Inferior parietal cortex (tissue), 1 donor: ENCODE measurements around the gene HS6ST2.

Source experiments
- DNase-seq: peaks from one replicate; pipeline ENCODE4 v3.0.0-alpha.2; 2016; ENCODE audit errors: extremely low spot score

The HS6ST2 gene

GRCh38 chrX:132615391-132616131, 342.9 kb downstream of the HS6ST2 start:
- DNase-seq = peak; percentile 8

- no peak for DNase-seq
These were observed 344.1 kb downstream of the HS6ST2 start for GRCh38 chrX:132614297-132614696.

GRCh38 chrX:132613801-132614200, 344.6 kb downstream of the HS6ST2 start:
- DNase-seq = no peak

- peak; percentile 16 for DNase-seq
These were observed 345.4 kb downstream of the HS6ST2 start for GRCh38 chrX:132612821-132613564.

GRCh38 chrX:132610536-132610935, 347.9 kb downstream of the HS6ST2 start:
- no peak for DNase-seq

- DNase-seq = no peak
These were observed 349.0 kb downstream of the HS6ST2 start for GRCh38 chrX:132609362-132609848.

GRCh38 chrX:132603700-132604286, 354.6 kb downstream of the HS6ST2 start:
- no peak for DNase-seq

- DNase-seq = no peak
These were observed 355.7 kb downstream of the HS6ST2 start for GRCh38 chrX:132602701-132603100.

- DNase-seq = no peak
These were observed 363.4 kb downstream of the HS6ST2 start for GRCh38 chrX:132594999-132595398.

- no peak for DNase-seq
These were observed 364.3 kb downstream of the HS6ST2 start for GRCh38 chrX:132594129-132594528.

- peak; percentile 6 for DNase-seq
These were observed 365.5 kb downstream of the HS6ST2 start for GRCh38 chrX:132592880-132593279.

GRCh38 chrX:132591719-132592275, 366.6 kb downstream of the HS6ST2 start:
- no peak for DNase-seq

- DNase-seq = no peak
These were observed 367.9 kb downstream of the HS6ST2 start for GRCh38 chrX:132590350-132591026.

- DNase-seq = no peak
These were observed 373.5 kb downstream of the HS6ST2 start for GRCh38 chrX:132584936-132585335.

GRCh38 chrX:132576939-132577338, 381.5 kb downstream of the HS6ST2 start:
- DNase-seq = no peak
